Choroid plexus epithelial cell (primary cell): ENCODE measurements around the gene NOTCH3.

ENCODE experiments used
- DNase-seq: peaks from one replicate; pipeline ENCODE4 v3.0.0-alpha.2; 2010; ENCODE audit warnings: low read depth
- H3K4me3 ChIP-seq: 2 replicates; pipeline ENCODE4 v1.5.1; 2011; ENCODE audit warnings: low read depth, mild to moderate bottlenecking, control low read depth, low read length, moderate library complexity
- TF ChIP-seq, protein P1 (sequence below): conservative IDR thresholded peaks from 2 replicates; pipeline ENCODE4 v1.5.1; 2011; ENCODE audit warnings: low read depth, mild to moderate bottlenecking, control low read depth, inconsistent platforms, low read length, moderate library complexity

The NOTCH3 gene

DNA sequence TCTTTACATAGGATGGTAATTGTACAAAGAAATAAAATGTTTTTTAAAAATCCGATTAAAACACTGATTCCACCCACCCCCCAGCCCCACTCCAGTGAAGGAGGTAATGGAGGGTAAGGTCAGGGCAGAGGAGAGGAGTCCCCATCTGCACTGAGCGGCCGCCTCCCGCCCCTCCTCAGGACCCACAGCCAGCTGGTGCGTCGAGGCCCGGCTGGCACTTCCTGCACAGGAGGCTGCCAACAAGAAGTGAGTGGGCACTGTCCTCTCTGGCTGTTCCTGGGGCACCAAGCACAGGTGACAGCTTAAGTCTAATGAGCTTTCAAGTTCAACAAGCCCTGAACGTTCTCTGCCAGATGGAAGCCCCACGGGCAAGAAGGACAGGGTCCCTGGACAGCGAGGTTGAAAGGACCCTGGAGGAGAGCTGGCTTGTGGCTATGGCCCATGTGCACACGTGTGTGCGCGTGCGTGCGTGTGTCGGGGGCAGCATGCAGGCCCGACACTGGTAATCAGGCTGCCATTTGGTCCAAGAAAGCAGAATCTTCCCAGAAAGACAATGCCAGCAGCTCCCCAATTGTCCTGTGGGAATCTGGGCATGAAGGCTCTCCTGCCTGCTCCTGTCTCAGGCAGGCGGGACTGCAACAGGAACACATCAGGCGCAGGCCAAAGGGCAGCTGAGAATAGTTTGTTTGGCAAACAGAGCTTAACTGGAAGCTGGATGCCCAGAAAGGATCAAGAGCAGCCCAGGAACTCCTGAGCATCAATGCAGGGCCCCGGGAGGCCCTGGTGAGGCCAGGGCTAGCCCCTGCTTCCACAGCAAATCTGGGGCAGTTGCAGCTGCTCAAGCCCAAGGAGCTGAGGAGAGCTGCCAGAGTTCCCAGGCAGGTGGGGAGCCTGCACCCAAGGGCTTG lies 46.6 kb upstream of the NOTCH3 start:
- TF ChIP-seq, protein P1, sequence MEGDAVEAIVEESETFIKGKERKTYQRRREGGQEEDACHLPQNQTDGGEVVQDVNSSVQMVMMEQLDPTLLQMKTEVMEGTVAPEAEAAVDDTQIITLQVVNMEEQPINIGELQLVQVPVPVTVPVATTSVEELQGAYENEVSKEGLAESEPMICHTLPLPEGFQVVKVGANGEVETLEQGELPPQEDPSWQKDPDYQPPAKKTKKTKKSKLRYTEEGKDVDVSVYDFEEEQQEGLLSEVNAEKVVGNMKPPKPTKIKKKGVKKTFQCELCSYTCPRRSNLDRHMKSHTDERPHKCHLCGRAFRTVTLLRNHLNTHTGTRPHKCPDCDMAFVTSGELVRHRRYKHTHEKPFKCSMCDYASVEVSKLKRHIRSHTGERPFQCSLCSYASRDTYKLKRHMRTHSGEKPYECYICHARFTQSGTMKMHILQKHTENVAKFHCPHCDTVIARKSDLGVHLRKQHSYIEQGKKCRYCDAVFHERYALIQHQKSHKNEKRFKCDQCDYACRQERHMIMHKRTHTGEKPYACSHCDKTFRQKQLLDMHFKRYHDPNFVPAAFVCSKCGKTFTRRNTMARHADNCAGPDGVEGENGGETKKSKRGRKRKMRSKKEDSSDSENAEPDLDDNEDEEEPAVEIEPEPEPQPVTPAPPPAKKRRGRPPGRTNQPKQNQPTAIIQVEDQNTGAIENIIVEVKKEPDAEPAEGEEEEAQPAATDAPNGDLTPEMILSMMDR, result no peak
- H3K4me3 ChIP-seq, result no peak overlapping the region
- DNase-seq, result peak; percentile 17

DNA sequence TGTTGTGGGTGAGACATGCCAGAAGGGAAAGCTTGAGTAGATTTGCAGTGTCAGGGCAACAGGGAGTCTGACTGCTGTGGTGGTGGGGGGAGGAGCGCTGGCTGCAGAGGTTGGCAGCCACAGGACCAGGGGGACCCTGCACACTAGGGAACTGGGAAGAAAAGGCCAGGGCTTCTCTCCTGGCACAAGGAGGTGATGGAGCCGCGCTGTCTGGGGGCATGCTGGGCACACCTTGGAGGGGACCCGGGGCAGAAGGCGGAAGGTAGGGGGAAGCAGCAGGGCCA lies 45.3 kb upstream of the NOTCH3 start:
- TF ChIP-seq, protein P1, result no peak
- H3K4me3 ChIP-seq, result no peak overlapping the region
- no peak for DNase-seq

DNA sequence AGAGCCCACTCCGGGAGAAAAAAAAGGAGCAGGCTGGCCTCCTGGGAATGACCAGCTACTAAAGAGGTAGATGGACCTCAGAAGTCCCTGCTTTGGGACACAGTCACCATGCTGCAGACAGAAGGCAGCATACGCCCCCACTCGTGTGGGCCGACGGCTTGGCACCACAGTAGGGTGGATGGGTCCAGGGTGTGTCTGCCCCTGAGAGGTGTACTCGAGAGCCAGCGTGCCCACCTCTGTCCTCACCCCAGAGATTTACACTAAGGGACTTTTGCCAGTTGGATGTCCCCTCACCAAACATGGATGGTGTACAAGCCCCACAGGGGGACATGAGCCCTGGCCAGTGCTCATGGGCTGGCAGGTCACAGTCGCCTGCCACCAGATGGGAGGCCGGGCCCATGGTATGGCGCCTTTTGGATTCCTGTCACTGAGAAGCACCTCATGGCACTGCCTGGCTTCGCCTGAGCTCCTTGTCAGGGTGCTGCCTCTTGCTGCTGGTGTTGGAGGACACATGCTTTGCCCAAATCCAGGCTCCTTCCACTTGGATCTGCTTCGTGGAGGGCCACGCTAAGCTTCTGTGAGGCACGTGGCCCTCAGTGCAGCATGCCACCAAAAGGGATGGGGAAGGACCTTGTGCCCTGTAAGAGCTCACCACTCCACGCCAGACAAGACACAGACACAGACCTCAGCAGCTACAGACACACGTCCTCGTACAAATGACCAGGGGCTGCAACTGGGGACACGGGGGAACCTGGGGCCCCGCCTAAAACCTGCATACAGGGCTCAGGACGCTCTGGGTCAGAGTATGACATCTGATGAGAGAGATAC lies 44.8 kb upstream of the NOTCH3 start:
- no peak for DNase-seq
- TF ChIP-seq, protein P1, result no peak
- no peak overlapping the region for H3K4me3 ChIP-seq

DNA sequence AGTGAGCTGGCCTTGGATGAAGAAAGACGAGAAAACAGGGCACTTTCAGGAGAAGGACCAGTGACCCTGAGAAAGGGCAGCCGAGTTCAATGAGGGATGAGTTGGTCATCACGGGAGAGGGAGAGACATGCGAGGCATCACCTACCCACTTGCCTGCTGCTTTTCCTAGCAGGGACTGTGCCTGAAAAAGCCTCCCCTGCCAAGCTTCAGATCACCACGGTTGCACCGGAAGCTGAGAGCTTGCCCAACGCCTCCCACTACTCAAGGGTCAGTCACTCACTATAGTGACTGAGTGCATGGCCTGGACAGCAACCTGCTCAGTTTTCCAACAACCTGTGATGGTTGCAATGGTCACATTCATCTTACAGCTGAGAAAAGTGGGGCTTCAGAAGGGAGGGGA lies 44.0 kb upstream of the NOTCH3 start:
- no peak overlapping the region for H3K4me3 ChIP-seq
- TF ChIP-seq, protein P1, result no peak
- no peak for DNase-seq

DNA sequence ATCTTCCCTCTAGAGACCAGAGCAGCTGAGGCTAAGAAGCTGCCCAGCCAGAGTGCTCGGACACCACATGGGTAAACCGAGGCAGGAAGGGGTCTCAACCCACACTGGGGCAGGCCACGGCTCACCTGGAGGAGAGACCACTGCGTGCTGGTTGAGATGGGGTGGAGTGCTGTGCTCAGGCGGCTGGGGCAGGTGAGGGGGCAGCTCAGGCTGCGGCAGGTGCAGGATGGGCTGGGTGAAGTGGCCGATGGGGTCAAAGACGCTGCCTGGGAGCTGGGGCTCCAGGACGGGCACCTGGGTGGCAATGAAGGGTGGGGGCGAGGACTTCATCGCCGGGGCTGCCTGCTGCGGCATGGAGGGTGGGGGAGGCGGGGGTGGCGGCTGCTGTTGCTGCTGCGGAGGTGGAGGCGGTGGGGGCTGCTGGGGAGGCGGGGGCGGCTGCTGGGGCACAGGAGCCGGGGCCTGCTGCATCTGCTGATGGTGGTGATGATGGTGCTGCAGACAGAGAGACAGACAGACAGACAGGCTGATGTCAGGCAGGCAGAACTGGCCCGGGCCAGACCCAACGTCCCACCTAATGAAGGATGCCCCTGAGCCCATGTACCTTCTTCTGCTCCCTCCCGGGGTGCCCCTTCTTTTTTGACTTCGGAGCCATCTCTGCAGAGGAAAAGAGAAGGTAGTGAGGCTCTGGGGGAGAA lies 43.5 kb upstream of the NOTCH3 start:
- no peak overlapping the region for H3K4me3 ChIP-seq
- no peak for DNase-seq
- TF ChIP-seq, protein P1, result no peak

DNA sequence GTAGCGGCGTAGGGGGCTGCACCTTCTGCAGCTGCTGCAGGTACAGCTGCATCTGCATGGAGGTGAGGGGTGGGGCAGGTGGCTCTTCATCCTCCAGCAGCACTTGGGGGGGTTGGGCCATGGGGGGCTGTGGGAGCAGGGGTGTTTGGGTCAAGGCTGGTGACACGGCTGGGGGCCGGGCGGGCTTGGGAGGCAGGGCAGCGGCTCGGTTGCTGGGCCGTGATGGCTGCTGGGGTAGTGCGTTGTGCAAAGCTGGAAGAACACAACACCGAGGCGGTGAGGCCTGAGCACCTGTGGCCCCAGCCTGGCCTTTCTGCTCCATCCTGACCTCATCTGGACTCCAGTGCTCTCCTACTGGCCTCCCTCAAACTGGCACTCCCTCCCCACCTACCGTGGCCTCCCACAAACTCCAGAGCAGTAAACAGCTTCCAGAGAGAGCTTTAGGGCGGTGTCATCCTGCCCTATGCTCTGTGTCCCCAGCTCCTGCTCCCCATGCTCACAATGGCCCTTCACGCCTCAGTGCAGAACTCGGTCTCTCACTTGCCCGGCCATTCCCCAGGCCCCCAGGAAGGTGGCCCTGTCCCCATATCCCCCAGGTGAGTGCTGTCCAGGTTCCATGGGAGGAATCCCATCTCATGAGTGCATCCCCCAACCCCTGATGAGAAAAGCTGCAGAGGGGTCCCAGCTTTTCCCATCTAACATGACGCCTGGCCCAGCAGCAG lies 42.6 kb upstream of the NOTCH3 start:
- TF ChIP-seq, protein P1, result no peak
- no peak for DNase-seq
- H3K4me3 ChIP-seq, result no peak overlapping the region
